HCT116 (cell line): ENCODE results near the gene AUTS2.

Experiments used
- CEBPB ChIP-seq: IDR thresholded peaks from 2 replicates; pipeline ENCODE4 v1.6.1; 2012; ENCODE audit warnings: low read depth
- EGR1 ChIP-seq: IDR thresholded peaks from 2 replicates; pipeline ENCODE4 v1.6.1; 2012; ENCODE audit warnings: low read depth
- POLR2A ChIP-seq: IDR thresholded peaks from 2 replicates; pipeline ENCODE4 v1.7.0; 2011; ENCODE audit warnings: borderline replicate concordance; ENCODE audit not compliant: insufficient read depth, insufficient read length; ENCODE audit errors: extremely low read depth
- POLR2AphosphoS5 ChIP-seq: IDR thresholded peaks from 2 replicates; pipeline ENCODE4 v1.6.1; 2011; ENCODE audit warnings: mild to moderate bottlenecking, low read depth, low read length, moderate library complexity
- ZFX ChIP-seq: fragments of 450-650 bp; IDR thresholded peaks from 2 replicates; pipeline ENCODE4 v1.6.1; 2017
- TF ChIP-seq, protein P1 (sequence below): IDR thresholded peaks from 2 replicates; pipeline ENCODE4 v1.6.1; 2012
- TF ChIP-seq, protein P2 (sequence below), 3 experiments: fragments of 200-600 bp in 1 of 3; sonication (generic) in 1 of 3; IDR thresholded peaks in 2 of 3; conservative IDR thresholded peaks in 1 of 3; 2 replicates each; pipeline ENCODE4 v1.5.1; 2012 to 2017; ENCODE audit warnings: low read depth in 2 of 3, low read length in 2 of 3, antibody characterized with exemption in 1 of 3, borderline replicate concordance in 1 of 3, control low read depth in 1 of 3, mild to moderate bottlenecking in 1 of 3, mixed read lengths in 1 of 3, mixed run types in 1 of 3, moderate library complexity in 1 of 3; ENCODE audit not compliant: insufficient read depth in 1 of 3

DNA sequence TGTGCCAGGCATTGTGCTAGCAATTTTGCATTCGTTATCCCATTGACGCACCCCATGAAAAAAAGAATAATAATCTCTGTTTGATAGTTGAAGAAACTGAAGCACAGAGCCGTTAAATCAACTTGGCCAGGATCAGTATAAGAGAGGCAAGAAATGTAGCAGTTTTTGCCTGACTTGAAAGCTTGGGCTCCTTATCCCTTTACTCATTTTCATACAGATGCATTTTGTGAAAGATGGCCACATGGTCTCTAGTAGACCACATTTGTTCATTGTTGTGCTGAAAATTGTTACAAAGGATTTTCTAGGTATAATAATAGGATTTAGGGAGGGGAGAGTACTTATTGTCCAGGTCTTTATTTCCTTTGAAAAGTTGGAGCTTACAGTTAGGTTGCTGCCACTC lies 14.7 kb downstream of the AUTS2 start:
- TF ChIP-seq, protein P1, sequence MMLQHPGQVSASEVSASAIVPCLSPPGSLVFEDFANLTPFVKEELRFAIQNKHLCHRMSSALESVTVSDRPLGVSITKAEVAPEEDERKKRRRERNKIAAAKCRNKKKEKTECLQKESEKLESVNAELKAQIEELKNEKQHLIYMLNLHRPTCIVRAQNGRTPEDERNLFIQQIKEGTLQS, result no peak
- TF ChIP-seq, protein P2, sequence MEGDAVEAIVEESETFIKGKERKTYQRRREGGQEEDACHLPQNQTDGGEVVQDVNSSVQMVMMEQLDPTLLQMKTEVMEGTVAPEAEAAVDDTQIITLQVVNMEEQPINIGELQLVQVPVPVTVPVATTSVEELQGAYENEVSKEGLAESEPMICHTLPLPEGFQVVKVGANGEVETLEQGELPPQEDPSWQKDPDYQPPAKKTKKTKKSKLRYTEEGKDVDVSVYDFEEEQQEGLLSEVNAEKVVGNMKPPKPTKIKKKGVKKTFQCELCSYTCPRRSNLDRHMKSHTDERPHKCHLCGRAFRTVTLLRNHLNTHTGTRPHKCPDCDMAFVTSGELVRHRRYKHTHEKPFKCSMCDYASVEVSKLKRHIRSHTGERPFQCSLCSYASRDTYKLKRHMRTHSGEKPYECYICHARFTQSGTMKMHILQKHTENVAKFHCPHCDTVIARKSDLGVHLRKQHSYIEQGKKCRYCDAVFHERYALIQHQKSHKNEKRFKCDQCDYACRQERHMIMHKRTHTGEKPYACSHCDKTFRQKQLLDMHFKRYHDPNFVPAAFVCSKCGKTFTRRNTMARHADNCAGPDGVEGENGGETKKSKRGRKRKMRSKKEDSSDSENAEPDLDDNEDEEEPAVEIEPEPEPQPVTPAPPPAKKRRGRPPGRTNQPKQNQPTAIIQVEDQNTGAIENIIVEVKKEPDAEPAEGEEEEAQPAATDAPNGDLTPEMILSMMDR (IDR thresholded peaks at IDR 0.05 in 2 of 3, conservative IDR thresholded peaks at IDR 0.05 in 1 of 3; ENCODE audit: borderline replicate concordance in 1 of 3, insufficient read depth in 1 of 3, low read depth in 2 of 3, low read length in 2 of 3), result no peak
- TF ChIP-seq EGR1 (no peak), ZFX (no peak), POLR2A (no peak), POLR2AphosphoS5 (no peak), CEBPB (no peak)
